HG02943 (cell line): ENCODE data around the gene TRIM17.

Source experiments
- ATAC-seq: cut with Tn5 transposase; IDR thresholded peaks from one replicate; pipeline ENCODE4 v1.9.1; 2021; ENCODE audit warnings: mild to moderate bottlenecking, low read depth, moderate library complexity; ENCODE audit not compliant: unreplicated experiment

The TRIM17 gene

GRCh38 chr1:228423404-228424053, 6.9 kb upstream of the TRIM17 start:
- no peak for ATAC-seq

- ATAC-seq: no peak
Measured at GRCh38 chr1:228420968-228421826, 4.5 kb upstream of the TRIM17 start.

GRCh38 chr1:228417483-228418203, 982 bp upstream of the TRIM17 start:
- ATAC-seq: no peak

GRCh38 chr1:228417061-228417460, 400 bp upstream of the TRIM17 start:
- ATAC-seq: no peak

- ATAC-seq: no peak
Measured at GRCh38 chr1:228415853-228416216, 826 bp downstream of the TRIM17 start.

GRCh38 chr1:228415221-228415620, 1.4 kb downstream of the TRIM17 start:
- no peak for ATAC-seq

- no peak for ATAC-seq
Measured at GRCh38 chr1:228414511-228415211, 2.0 kb downstream of the TRIM17 start.

- ATAC-seq: no peak
Measured at GRCh38 chr1:228413241-228414010, 3.2 kb downstream of the TRIM17 start.

- no peak for ATAC-seq
Measured at GRCh38 chr1:228411548-228412430, 4.9 kb downstream of the TRIM17 start.

GRCh38 chr1:228411121-228411520, 5.5 kb downstream of the TRIM17 start:
- ATAC-seq: no peak

- ATAC-seq: no peak
Measured at GRCh38 chr1:228410671-228411070, 6.0 kb downstream of the TRIM17 start.

GRCh38 chr1:228410015-228410414, 6.6 kb downstream of the TRIM17 start:
- no peak for ATAC-seq

- ATAC-seq: no peak
Measured at GRCh38 chr1:228408869-228409805, 7.5 kb downstream of the TRIM17 start.

- ATAC-seq: no peak
Measured at GRCh38 chr1:228408041-228408868, 8.4 kb downstream of the TRIM17 start.

GRCh38 chr1:228407106-228408040, 9.3 kb downstream of the TRIM17 start:
- no peak for ATAC-seq

- ATAC-seq: no peak
Measured at GRCh38 chr1:228405979-228406228, 10.8 kb downstream of the TRIM17 start.
